Measurements from ENCODE around the gene KCNQ1OT1. TPM values are rescaled to one million over a fixed set of nuclear protein-coding genes. Genes with fewer than 3 reads are reported as not detected.

KCNQ1OT1 gene
- total RNA-seq, 1 donor from 2014 or later, result 7.0 TPM

GRCh38 chr11:2673250-2673610 lies 26.6 kb downstream of the KCNQ1OT1 start:
- Mint-ChIP-seq H3K9me3 (no peaks in the 10 kb centered on the region), H3K27me3 (no peaks in the 10 kb centered on the region), H3K27ac (no peak overlapping the region), H3K36me3 (peaks cover 34% of the 10 kb centered on the region), H3K4me1 (ENCODE audit: unreplicated experiment) (peaks cover 45% of the 10 kb centered on the region), H3K4me3 (no peak overlapping the region)
- TF ChIP-seq CTCF (conservative IDR thresholded peaks at IDR 0.05), result no peak
- peak; percentile 53 for DNase-seq (ENCODE audit: extremely low spot score, unreplicated experiment)

- no peak overlapping the region for H3K4me3 Mint-ChIP-seq
- no peak for TF ChIP-seq CTCF (conservative IDR thresholded peaks at IDR 0.05)
- peaks cover 40% of the 10 kb centered on the region for H3K4me1 Mint-ChIP-seq (ENCODE audit: unreplicated experiment)
- DNase-seq (ENCODE audit: extremely low spot score, unreplicated experiment), result peak; percentile 27
- H3K9me3 Mint-ChIP-seq, result no peaks in the 10 kb centered on the region
- no peak overlapping the region for H3K27ac Mint-ChIP-seq
- H3K27me3 Mint-ChIP-seq, result no peaks in the 10 kb centered on the region
- H3K36me3 Mint-ChIP-seq, result peaks cover 32% of the 10 kb centered on the region
Measured at GRCh38 chr11:2672553-2673249, 27.1 kb downstream of the KCNQ1OT1 start.

GRCh38 chr11:2671748-2672147 lies 28.0 kb downstream of the KCNQ1OT1 start:
- Mint-ChIP-seq H3K36me3 (peaks cover 27% of the 10 kb centered on the region), H3K4me1 (ENCODE audit: unreplicated experiment) (peaks cover 34% of the 10 kb centered on the region), H3K27me3 (no peaks in the 10 kb centered on the region), H3K27ac (no peak overlapping the region), H3K4me3 (no peak overlapping the region), H3K9me3 (no peaks in the 10 kb centered on the region)
- no peak for TF ChIP-seq CTCF (conservative IDR thresholded peaks at IDR 0.05)
- DNase-seq (ENCODE audit: extremely low spot score, unreplicated experiment), result peak; percentile 34

GRCh38 chr11:2670541-2671100 lies 29.2 kb downstream of the KCNQ1OT1 start:
- no peaks in the 10 kb centered on the region for H3K27me3 Mint-ChIP-seq
- TF ChIP-seq CTCF (conservative IDR thresholded peaks at IDR 0.05), result no peak
- H3K4me1 Mint-ChIP-seq (ENCODE audit: unreplicated experiment), result peaks cover 25% of the 10 kb centered on the region
- peak; percentile 52 for DNase-seq (ENCODE audit: extremely low spot score, unreplicated experiment)
- H3K36me3 Mint-ChIP-seq, result peaks cover 27% of the 10 kb centered on the region
- no peak overlapping the region for H3K4me3 Mint-ChIP-seq
- H3K27ac Mint-ChIP-seq, result peak overlapping the region; percentile 43
- no peaks in the 10 kb centered on the region for H3K9me3 Mint-ChIP-seq

- no peaks in the 10 kb centered on the region for H3K9me3 Mint-ChIP-seq
- peak; percentile 37 for DNase-seq (ENCODE audit: extremely low spot score, unreplicated experiment)
- no peaks in the 10 kb centered on the region for H3K27me3 Mint-ChIP-seq
- H3K4me3 Mint-ChIP-seq, result no peak overlapping the region
- H3K4me1 Mint-ChIP-seq (ENCODE audit: unreplicated experiment), result peaks cover 20% of the 10 kb centered on the region
- TF ChIP-seq CTCF (conservative IDR thresholded peaks at IDR 0.05), result no peak
- H3K27ac Mint-ChIP-seq, result peak overlapping the region; percentile 43
- peaks cover 30% of the 10 kb centered on the region for H3K36me3 Mint-ChIP-seq
Measured at GRCh38 chr11:2669634-2670469, 29.9 kb downstream of the KCNQ1OT1 start.

All from type B pancreatic cell (in vitro differentiated cells).